ENCODE data around the gene CCDC51. TPM values are rescaled to one million over a fixed set of nuclear protein-coding genes. Genes with fewer than 3 reads are reported as not detected.

The CCDC51 gene
- total and polyA plus RNA-seq, 2 donors (not counting 1 experiment from before 2014, with no cell fraction given), result 5.0 to 5.9 TPM

DNA sequence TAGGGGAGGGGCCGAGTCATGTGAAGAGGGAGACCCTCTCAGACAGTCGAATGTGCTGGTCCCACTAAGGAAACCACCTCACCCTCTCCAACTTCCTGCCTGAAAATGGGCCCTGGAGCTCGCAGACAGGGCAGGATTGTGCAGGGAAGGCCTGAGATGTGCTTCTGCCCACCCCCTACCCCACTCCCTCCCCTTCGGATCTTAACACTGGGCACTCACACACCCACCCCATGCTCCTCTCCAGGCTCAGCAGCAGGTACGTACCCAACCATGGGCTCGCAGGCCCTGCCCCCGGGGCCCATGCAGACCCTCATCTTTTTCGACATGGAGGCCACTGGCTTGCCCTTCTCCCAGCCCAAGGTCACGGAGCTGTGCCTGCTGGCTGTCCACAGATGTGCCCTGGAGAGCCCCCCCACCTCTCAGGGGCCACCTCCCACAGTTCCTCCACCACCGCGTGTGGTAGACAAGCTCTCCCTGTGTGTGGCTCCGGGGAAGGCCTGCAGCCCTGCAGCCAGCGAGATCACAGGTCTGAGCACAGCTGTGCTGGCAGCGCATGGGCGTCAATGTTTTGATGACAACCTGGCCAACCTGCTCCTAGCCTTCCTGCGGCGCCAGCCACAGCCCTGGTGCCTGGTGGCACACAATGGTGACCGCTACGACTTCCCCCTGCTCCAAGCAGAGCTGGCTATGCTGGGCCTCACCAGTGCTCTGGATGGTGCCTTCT, 26.6 kb upstream of the CCDC51 start:
- H3K4me1 Mint-ChIP-seq, result peaks cover 55% of the 10 kb centered on the region
- CTCF ChIA-PET, result interaction anchor here (0.7 to 17.7 kb wide), 13 partner anchors 9 to 91 kb away, joined by 3 to 240 read pairs (median 6); partner anchors contain the start of genes ATRIP, CCDC51 and SHISA5
- WGBS (ENCODE audit: insufficient coverage), result 26% methylated on average over 17 of the region's 19 CpGs
- peak overlapping the region; percentile 94 for H3K4me3 Mint-ChIP-seq
- Histone ChIP-seq H3K27ac (ENCODE audit: low read length in 2 of 2) (peak overlapping the region; percentile 96 to 99), H3K4me1 (ENCODE audit: control insufficient read depth in 2 of 2, insufficient read depth in 2 of 2, low read length in 2 of 2) (peaks cover 56 to 61% of the 10 kb centered on the region in 2 donors), H2AFZ (ENCODE audit: insufficient read depth, low read depth, low read length, poor library complexity, severe bottlenecking) (peak overlapping the region; percentile 82), H3K36me3 (replicated peaks in 1 of 2; ENCODE audit: control extremely low read depth in 1 of 2, control insufficient read depth in 1 of 2, extremely low read depth in 1 of 2, insufficient read depth in 2 of 2, low read length in 1 of 2) (peaks cover 0 to 37% of the 10 kb centered on the region in 2 experiments), H3K9ac (ENCODE audit: low read length) (peak overlapping the region; percentile 90), H3K9me3 (ENCODE audit: control extremely low read depth in 1 of 3, control insufficient read depth in 2 of 3, insufficient read depth in 1 of 3, low read length in 2 of 3) (no peaks in the 10 kb centered on the region), H4K20me1 (ENCODE audit: control insufficient read depth, insufficient read depth, low read length, poor library complexity, severe bottlenecking) (peaks cover 35% of the 10 kb centered on the region), H3K79me2 (ENCODE audit: control insufficient read depth, insufficient read depth, low read length) (peaks cover 66% of the 10 kb centered on the region), H3K4me2 (replicated peaks; ENCODE audit: low read depth, low read length, poor library complexity, severe bottlenecking) (peak overlapping the region; percentile 95), H3K27me3 (replicated peaks in 1 of 4; ENCODE audit: control extremely low read depth in 1 of 4, control insufficient read depth in 3 of 4, insufficient read depth in 4 of 4, low read length in 3 of 4) (no peaks in the 10 kb centered on the region), H3K4me3 (ENCODE audit: control extremely low read depth in 1 of 5, extremely low read depth in 1 of 5, insufficient read depth in 1 of 5, low read depth in 2 of 5, low read length in 4 of 5) (peak overlapping the region; percentile 31 to 92 (median 88))
- no peaks in the 10 kb centered on the region for H3K27me3 Mint-ChIP-seq
- no peaks in the 10 kb centered on the region for H3K9me3 Mint-ChIP-seq (ENCODE audit: insufficient read depth)
- intact Hi-C loops (cut with micrococcal nuclease), result loop anchor here (1.0 to 10.0 kb wide), 3 partner anchors 20 to 218 kb away; partner anchors contain the start of genes ATRIP, NCKIPSD and PFKFB4
- peak overlapping the region; percentile 94 for H3K27ac Mint-ChIP-seq
- POLR2A ChIA-PET, result interaction anchor here (0.6 to 2.6 kb wide), 11 partner anchors 10 to 226 kb away, joined by 3 to 20 read pairs (median 6); partner anchors contain the start of genes ATRIP, SHISA5 and ZNF589
- TF ChIP-seq EZH2 (IDR thresholded peaks at IDR 0.05; ENCODE audit: borderline replicate concordance, insufficient read depth, low read depth, low read length, poor library complexity, severe bottlenecking), result no peak
- TF ChIP-seq, protein P1, sequence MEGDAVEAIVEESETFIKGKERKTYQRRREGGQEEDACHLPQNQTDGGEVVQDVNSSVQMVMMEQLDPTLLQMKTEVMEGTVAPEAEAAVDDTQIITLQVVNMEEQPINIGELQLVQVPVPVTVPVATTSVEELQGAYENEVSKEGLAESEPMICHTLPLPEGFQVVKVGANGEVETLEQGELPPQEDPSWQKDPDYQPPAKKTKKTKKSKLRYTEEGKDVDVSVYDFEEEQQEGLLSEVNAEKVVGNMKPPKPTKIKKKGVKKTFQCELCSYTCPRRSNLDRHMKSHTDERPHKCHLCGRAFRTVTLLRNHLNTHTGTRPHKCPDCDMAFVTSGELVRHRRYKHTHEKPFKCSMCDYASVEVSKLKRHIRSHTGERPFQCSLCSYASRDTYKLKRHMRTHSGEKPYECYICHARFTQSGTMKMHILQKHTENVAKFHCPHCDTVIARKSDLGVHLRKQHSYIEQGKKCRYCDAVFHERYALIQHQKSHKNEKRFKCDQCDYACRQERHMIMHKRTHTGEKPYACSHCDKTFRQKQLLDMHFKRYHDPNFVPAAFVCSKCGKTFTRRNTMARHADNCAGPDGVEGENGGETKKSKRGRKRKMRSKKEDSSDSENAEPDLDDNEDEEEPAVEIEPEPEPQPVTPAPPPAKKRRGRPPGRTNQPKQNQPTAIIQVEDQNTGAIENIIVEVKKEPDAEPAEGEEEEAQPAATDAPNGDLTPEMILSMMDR (IDR thresholded peaks at IDR 0.05), result no peak
- DNase-seq (peak; percentile 45), ATAC-seq (ENCODE audit: low read depth) (peak; percentile 15)

Data from B cell (primary cell).